GM12892 (cell line): ENCODE results near the gene CGGBP1.

Experiments used
- DNase-seq: peaks from one replicate; pipeline ENCODE4 v3.0.0; 2011; ENCODE audit not compliant: insufficient read length
- FAIRE-seq: peaks from 2 replicates; lab custom pipeline; 2011; peaks lifted over from hg19 to GRCh38; lab: Jason Lieb, UNC
- POLR2A ChIP-seq: IDR thresholded peaks from 2 replicates; pipeline ENCODE4 v1.6.1; 2011; ENCODE audit warnings: low read depth, low read length, control low read depth
- POLR2AphosphoS5 ChIP-seq: IDR thresholded peaks from 2 replicates; pipeline ENCODE4 v1.6.1; 2011; ENCODE audit warnings: low read depth, low read length, control low read depth
- TAF1 ChIP-seq: IDR thresholded peaks from 2 replicates; pipeline ENCODE4 v1.6.1; 2011; ENCODE audit warnings: low read depth, mild to moderate bottlenecking, control low read depth, low read length, borderline replicate concordance

CGGBP1 gene

GRCh38 chr3:88059380-88060170 lies 770 bp upstream of the CGGBP1 start:
- FAIRE-seq (peak; percentile 87), DNase-seq (no peak)
- TF ChIP-seq POLR2AphosphoS5 (no peak), POLR2A (no peak), TAF1 (no peak)

DNA sequence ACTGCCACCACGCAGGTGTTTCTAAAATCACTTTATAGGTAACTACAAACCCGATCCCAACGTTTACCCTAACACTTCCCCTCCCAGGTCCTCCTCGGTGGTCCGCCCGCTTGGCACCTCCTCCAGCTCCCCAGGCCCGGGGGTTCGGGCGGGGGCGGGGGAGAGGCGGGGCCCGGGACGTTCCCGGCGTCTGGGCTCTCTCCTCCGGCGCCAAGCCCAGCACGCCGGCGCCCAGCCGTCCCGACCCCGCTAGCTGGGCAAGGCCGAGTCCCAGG lies 562 bp downstream of the CGGBP1 start:
- no peak for DNase-seq
- no peak for FAIRE-seq
- TF ChIP-seq POLR2AphosphoS5 = no peak
- TF ChIP-seq TAF1 = no peak
- TF ChIP-seq POLR2A = no peak

- DNase-seq (no peak), FAIRE-seq (no peak)
- TF ChIP-seq POLR2AphosphoS5 (no peak), POLR2A (no peak), TAF1 (no peak)
These were observed 1.0 kb downstream of the CGGBP1 start for GRCh38 chr3:88057630-88058305.

DNA sequence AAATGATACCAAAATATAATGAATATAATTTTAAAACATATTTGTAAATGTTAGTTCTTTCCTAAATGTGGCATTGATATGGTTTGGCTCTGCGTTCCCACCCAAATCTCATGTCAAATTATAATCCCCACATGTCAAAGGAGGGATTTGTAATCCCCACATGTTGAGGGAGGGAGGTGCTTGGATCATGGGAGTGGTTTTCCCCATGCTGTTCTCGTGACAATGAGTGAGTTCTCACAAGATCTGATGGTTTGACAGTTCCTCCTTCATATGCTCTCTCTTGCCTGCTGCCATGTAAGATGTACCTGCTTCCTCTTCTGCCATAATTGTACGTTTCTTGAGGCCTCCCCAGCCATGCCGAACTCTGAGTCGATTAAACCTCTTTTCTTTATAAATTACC lies 12.0 kb downstream of the CGGBP1 start:
- DNase-seq (no peak), FAIRE-seq (peak; percentile 78)
- TF ChIP-seq TAF1 (no peak), POLR2A (no peak), POLR2AphosphoS5 (no peak)

- TF ChIP-seq POLR2A (no peak), POLR2AphosphoS5 (no peak), TAF1 (no peak)
- DNase-seq (no peak), FAIRE-seq (no peak)
These were observed 14.4 kb downstream of the CGGBP1 start for GRCh38 chr3:88044411-88044810.

DNA sequence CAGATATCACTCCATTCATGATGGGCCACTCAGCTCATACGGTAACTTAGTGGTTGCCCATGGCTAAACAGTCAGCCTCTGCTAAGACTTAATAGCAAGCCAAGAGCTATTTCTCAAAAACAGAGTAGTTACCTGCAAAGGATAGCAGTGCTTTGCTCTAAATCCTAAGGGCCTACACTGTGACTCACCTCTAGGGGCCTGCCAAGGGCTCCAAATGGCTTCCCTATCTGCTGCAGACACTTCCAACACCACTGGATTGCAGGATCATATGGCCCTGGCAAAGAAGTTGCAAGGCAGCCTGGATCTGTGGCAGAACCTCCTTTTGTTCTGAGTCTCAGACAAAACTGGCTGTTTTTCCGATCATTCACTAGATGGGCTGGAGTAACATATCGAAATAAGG lies 17.8 kb downstream of the CGGBP1 start:
- FAIRE-seq (no peak), DNase-seq (no peak)
- TF ChIP-seq POLR2A (no peak), POLR2AphosphoS5 (no peak), TAF1 (no peak)

DNA sequence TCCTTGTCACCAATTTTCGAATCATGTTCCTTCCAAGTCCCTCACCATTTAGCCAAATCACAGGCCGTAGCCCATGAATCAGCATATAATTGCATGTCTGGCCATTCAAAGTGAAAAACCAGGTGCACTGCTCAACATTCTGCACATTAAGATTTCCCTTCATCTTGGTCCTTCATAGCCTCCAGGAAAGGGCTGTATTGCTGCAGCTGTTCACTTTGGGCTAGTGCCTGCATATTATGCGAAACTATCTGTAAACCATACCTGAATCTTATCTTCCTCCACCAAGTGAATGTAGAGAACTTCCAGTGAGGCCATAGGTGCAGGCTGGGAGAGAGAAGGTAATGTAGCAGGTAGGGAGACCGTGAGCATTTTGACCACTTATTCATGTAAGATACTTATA lies 18.3 kb downstream of the CGGBP1 start:
- no peak for FAIRE-seq
- TF ChIP-seq POLR2AphosphoS5 = no peak
- no peak for TF ChIP-seq POLR2A
- TF ChIP-seq TAF1 = no peak
- no peak for DNase-seq

GRCh38 chr3:88038566-88038965 lies 20.2 kb downstream of the CGGBP1 start:
- FAIRE-seq (no peak), DNase-seq (no peak)

DNA sequence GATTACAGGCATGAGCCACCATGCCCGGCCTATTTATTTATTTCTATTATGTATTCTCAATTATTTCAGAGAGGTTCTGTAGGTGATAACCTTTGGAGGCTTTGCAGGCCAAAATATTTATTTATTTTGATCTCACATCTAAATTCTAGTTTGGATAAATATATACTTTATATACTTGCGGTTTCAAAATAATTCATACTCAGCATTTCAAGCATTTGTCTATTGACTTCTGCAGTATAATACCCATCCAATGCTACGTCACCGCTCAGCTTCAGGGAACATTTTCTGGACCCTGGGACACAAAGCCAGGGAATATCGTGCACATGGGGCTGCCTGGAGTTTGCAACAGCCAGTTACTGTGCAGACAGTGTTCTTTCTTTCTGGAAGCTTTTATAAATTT lies 22.6 kb downstream of the CGGBP1 start:
- TF ChIP-seq TAF1 (no peak), POLR2AphosphoS5 (no peak), POLR2A (no peak)
- DNase-seq (no peak), FAIRE-seq (no peak)

More at GRCh38 chr3:88038566-88038965, 20.2 kb downstream of the CGGBP1 start:
- TF ChIP-seq TAF1 (no peak), POLR2A (no peak), POLR2AphosphoS5 (no peak)

- FAIRE-seq = no peak
- TF ChIP-seq TAF1 = no peak
- no peak for TF ChIP-seq POLR2A
- TF ChIP-seq POLR2AphosphoS5 = no peak
These were observed 24.1 kb downstream of the CGGBP1 start for GRCh38 chr3:88034491-88035275.

DNA sequence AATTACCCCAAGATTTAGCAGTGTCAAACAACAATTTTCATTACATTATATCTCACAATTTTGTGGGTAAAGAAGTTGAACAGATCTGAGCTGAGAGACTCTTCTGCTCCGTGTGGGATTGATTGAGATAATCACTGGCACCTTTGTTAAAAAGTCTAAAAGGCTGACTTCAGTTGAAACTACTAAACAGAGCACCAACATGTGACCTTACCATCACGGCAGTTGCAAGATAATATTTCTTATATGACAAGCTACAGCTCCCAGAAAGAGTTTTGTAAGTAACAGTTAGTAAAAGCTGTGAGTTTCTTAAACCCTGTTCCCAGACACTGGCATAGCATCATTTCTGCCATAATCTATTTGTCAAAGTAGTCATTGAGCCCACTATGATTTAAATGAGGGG lies 25.0 kb downstream of the CGGBP1 start:
- FAIRE-seq = no peak
- TF ChIP-seq POLR2AphosphoS5 (no peak), TAF1 (no peak), POLR2A (no peak)

More at GRCh38 chr3:88034491-88035275, 24.1 kb downstream of the CGGBP1 start:
- DNase-seq = no peak

GRCh38 chr3:88033079-88033478 lies 25.7 kb downstream of the CGGBP1 start:
- TF ChIP-seq POLR2AphosphoS5 (no peak), POLR2A (no peak), TAF1 (no peak)
- no peak for FAIRE-seq

More for the DNA sequence above, 25.0 kb downstream of the CGGBP1 start:
- DNase-seq = no peak

More at GRCh38 chr3:88033079-88033478, 25.7 kb downstream of the CGGBP1 start:
- DNase-seq = no peak
